Measurements from ENCODE around the gene IMPACT.

Gene IMPACT

GRCh38 chr18:24426398-24427294 lies at the start of gene IMPACT:
IMPACT (plus strand) TSS chr18:24426670; CDS start chr18:24426757, 87 bp downstream.
- no peaks in the 10 kb centered on the region for H3K27me3 ChIP-seq (ENCODE audit: control insufficient read depth, insufficient read depth, low read length)
- peaks cover 8% of the 10 kb centered on the region for H3K36me3 ChIP-seq (ENCODE audit: control insufficient read depth, low read depth, low read length)
- H3K4me1 ChIP-seq (ENCODE audit: control insufficient read depth, low read depth, low read length) = peaks cover 20% of the 10 kb centered on the region
- H3K4me3 ChIP-seq (ENCODE audit: low read length) = peak within 1 kb of the TSS; percentile 92
- H3K9me3 ChIP-seq (ENCODE audit: control insufficient read depth, low read depth, low read length) = no peaks in the 10 kb centered on the region
- H3K9ac ChIP-seq (ENCODE audit: low read length) = peak within 1 kb of the TSS; percentile 98
- H3K27ac ChIP-seq (ENCODE audit: low read length) = peak within 1 kb of the TSS; percentile 84

- Histone ChIP-seq H3K27me3 (ENCODE audit: control insufficient read depth, insufficient read depth, low read length) (no peaks in the 10 kb centered on the region), H3K9me3 (ENCODE audit: control insufficient read depth, low read depth, low read length) (no peaks in the 10 kb centered on the region), H3K4me3 (ENCODE audit: low read length) (peak overlapping the region; percentile 37), H3K36me3 (ENCODE audit: control insufficient read depth, low read depth, low read length) (peaks cover 20% of the 10 kb centered on the region), H3K27ac (ENCODE audit: low read length) (peak overlapping the region; percentile 24), H3K9ac (ENCODE audit: low read length) (peak overlapping the region; percentile 27), H3K4me1 (ENCODE audit: control insufficient read depth, low read depth, low read length) (peaks cover 43% of the 10 kb centered on the region)
These were observed 47.9 kb upstream of the IMPACT start for GRCh38 chr18:24378598-24378997.

GRCh38 chr18:24380163-24380747 lies 46.2 kb upstream of the IMPACT start:
- Histone ChIP-seq H3K4me3 (ENCODE audit: low read length) (peak overlapping the region; percentile 17), H3K27ac (ENCODE audit: low read length) (peak overlapping the region; percentile 83), H3K36me3 (ENCODE audit: control insufficient read depth, low read depth, low read length) (peaks cover 12% of the 10 kb centered on the region), H3K27me3 (ENCODE audit: control insufficient read depth, insufficient read depth, low read length) (no peaks in the 10 kb centered on the region), H3K9me3 (ENCODE audit: control insufficient read depth, low read depth, low read length) (no peaks in the 10 kb centered on the region), H3K9ac (ENCODE audit: low read length) (peak overlapping the region; percentile 23), H3K4me1 (ENCODE audit: control insufficient read depth, low read depth, low read length) (peaks cover 40% of the 10 kb centered on the region)

- peaks cover 40% of the 10 kb centered on the region for H3K4me1 ChIP-seq (ENCODE audit: control insufficient read depth, low read depth, low read length)
- H3K9me3 ChIP-seq (ENCODE audit: control insufficient read depth, low read depth, low read length) = no peaks in the 10 kb centered on the region
- no peak overlapping the region for H3K27ac ChIP-seq (ENCODE audit: low read length)
- H3K27me3 ChIP-seq (ENCODE audit: control insufficient read depth, insufficient read depth, low read length) = no peaks in the 10 kb centered on the region
- peaks cover 6% of the 10 kb centered on the region for H3K36me3 ChIP-seq (ENCODE audit: control insufficient read depth, low read depth, low read length)
- H3K4me3 ChIP-seq (ENCODE audit: low read length) = no peak overlapping the region
- no peak overlapping the region for H3K9ac ChIP-seq (ENCODE audit: low read length)
These were observed 45.3 kb upstream of the IMPACT start for GRCh38 chr18:24381126-24381525.

- Histone ChIP-seq H3K4me3 (ENCODE audit: low read length) (no peak overlapping the region), H3K9ac (ENCODE audit: low read length) (no peak overlapping the region), H3K4me1 (ENCODE audit: control insufficient read depth, low read depth, low read length) (no peaks in the 10 kb centered on the region), H3K9me3 (ENCODE audit: control insufficient read depth, low read depth, low read length) (no peaks in the 10 kb centered on the region), H3K27ac (ENCODE audit: low read length) (no peak overlapping the region), H3K36me3 (ENCODE audit: control insufficient read depth, low read depth, low read length) (no peaks in the 10 kb centered on the region), H3K27me3 (ENCODE audit: control insufficient read depth, insufficient read depth, low read length) (no peaks in the 10 kb centered on the region)
These were observed 39.8 kb upstream of the IMPACT start for GRCh38 chr18:24386681-24387080.

GRCh38 chr18:24388957-24389356 lies 37.5 kb upstream of the IMPACT start:
- no peak overlapping the region for H3K4me3 ChIP-seq (ENCODE audit: low read length)
- H3K4me1 ChIP-seq (ENCODE audit: control insufficient read depth, low read depth, low read length) = no peaks in the 10 kb centered on the region
- H3K27ac ChIP-seq (ENCODE audit: low read length) = no peak overlapping the region
- no peaks in the 10 kb centered on the region for H3K36me3 ChIP-seq (ENCODE audit: control insufficient read depth, low read depth, low read length)
- H3K9ac ChIP-seq (ENCODE audit: low read length) = no peak overlapping the region
- H3K9me3 ChIP-seq (ENCODE audit: control insufficient read depth, low read depth, low read length) = no peaks in the 10 kb centered on the region
- no peaks in the 10 kb centered on the region for H3K27me3 ChIP-seq (ENCODE audit: control insufficient read depth, insufficient read depth, low read length)

GRCh38 chr18:24395049-24395795 lies 31.2 kb upstream of the IMPACT start:
- H3K36me3 ChIP-seq (ENCODE audit: control insufficient read depth, low read depth, low read length) = no peaks in the 10 kb centered on the region
- H3K4me1 ChIP-seq (ENCODE audit: control insufficient read depth, low read depth, low read length) = peaks cover 29% of the 10 kb centered on the region
- no peak overlapping the region for H3K9ac ChIP-seq (ENCODE audit: low read length)
- peak overlapping the region; percentile 11 for H3K4me3 ChIP-seq (ENCODE audit: low read length)
- no peaks in the 10 kb centered on the region for H3K27me3 ChIP-seq (ENCODE audit: control insufficient read depth, insufficient read depth, low read length)
- H3K9me3 ChIP-seq (ENCODE audit: control insufficient read depth, low read depth, low read length) = no peaks in the 10 kb centered on the region
- H3K27ac ChIP-seq (ENCODE audit: low read length) = no peak overlapping the region

- no peaks in the 10 kb centered on the region for H3K9me3 ChIP-seq (ENCODE audit: control insufficient read depth, low read depth, low read length)
- no peaks in the 10 kb centered on the region for H3K36me3 ChIP-seq (ENCODE audit: control insufficient read depth, low read depth, low read length)
- peak overlapping the region; percentile 90 for H3K9ac ChIP-seq (ENCODE audit: low read length)
- no peaks in the 10 kb centered on the region for H3K27me3 ChIP-seq (ENCODE audit: control insufficient read depth, insufficient read depth, low read length)
- peak overlapping the region; percentile 86 for H3K4me3 ChIP-seq (ENCODE audit: low read length)
- H3K4me1 ChIP-seq (ENCODE audit: control insufficient read depth, low read depth, low read length) = peaks cover 37% of the 10 kb centered on the region
- no peak overlapping the region for H3K27ac ChIP-seq (ENCODE audit: low read length)
These were observed 30.3 kb upstream of the IMPACT start for GRCh38 chr18:24396082-24396633.

GRCh38 chr18:24397131-24397693 lies 29.3 kb upstream of the IMPACT start:
- Histone ChIP-seq H3K4me3 (ENCODE audit: low read length) (peak overlapping the region; percentile 86), H3K9me3 (ENCODE audit: control insufficient read depth, low read depth, low read length) (no peaks in the 10 kb centered on the region), H3K27ac (ENCODE audit: low read length) (peak overlapping the region; percentile 85), H3K9ac (ENCODE audit: low read length) (peak overlapping the region; percentile 90), H3K27me3 (ENCODE audit: control insufficient read depth, insufficient read depth, low read length) (no peaks in the 10 kb centered on the region), H3K4me1 (ENCODE audit: control insufficient read depth, low read depth, low read length) (peaks cover 38% of the 10 kb centered on the region), H3K36me3 (ENCODE audit: control insufficient read depth, low read depth, low read length) (no peaks in the 10 kb centered on the region)

GRCh38 chr18:24397694-24398368 lies 28.6 kb upstream of the IMPACT start, which contains the start of gene OSBPL1A:
OSBPL1A (minus strand) TSS chr18:24397824; CDS start chr18:24377533, 20,291 bp downstream.
- Histone ChIP-seq H3K27me3 (ENCODE audit: control insufficient read depth, insufficient read depth, low read length) (no peaks in the 10 kb centered on the region), H3K27ac (ENCODE audit: low read length) (peak within 1 kb of the TSS; percentile 85), H3K9me3 (ENCODE audit: control insufficient read depth, low read depth, low read length) (no peaks in the 10 kb centered on the region), H3K4me1 (ENCODE audit: control insufficient read depth, low read depth, low read length) (peaks cover 38% of the 10 kb centered on the region), H3K9ac (ENCODE audit: low read length) (peak within 1 kb of the TSS; percentile 90), H3K36me3 (ENCODE audit: control insufficient read depth, low read depth, low read length) (no peaks in the 10 kb centered on the region), H3K4me3 (ENCODE audit: low read length) (peak within 1 kb of the TSS; percentile 86)

Measured in iPS-18a (cell line).